ENCODE measurements around the gene GLIPR1. TPM values are rescaled to one million over a fixed set of nuclear protein-coding genes. Genes with fewer than 3 reads are reported as not detected.

Gene GLIPR1
- total RNA-seq, 3 donors from 2014 or later (not counting 1 experiment from before 2014, with no cell fraction given): 106 to 120 (median 115) TPM

- Mint-ChIP-seq H3K9me3 (no peaks in the 10 kb centered on the region), H3K4me1 (peaks cover 0 to 10% of the 10 kb centered on the region in 2 donors), H3K36me3 (peaks cover 7% of the 10 kb centered on the region), H3K27me3 (ENCODE audit: low read depth in 2 of 2) (no peaks in the 10 kb centered on the region), H3K4me3 (no peak overlapping the region), H3K27ac (no peak overlapping the region)
- intact Hi-C loops (cut with micrococcal nuclease): no loop called here
- TF ChIP-seq CTCF (IDR thresholded peaks at IDR 0.05): no peak
- Histone ChIP-seq H3K4me3 (ENCODE audit: low read length) (no peak overlapping the region), H3K9me3 (ENCODE audit: control insufficient read depth, insufficient read depth, low read length) (no peaks in the 10 kb centered on the region), H3K27me3 (ENCODE audit: control insufficient read depth, insufficient read depth, low read length) (no peaks in the 10 kb centered on the region), H3K27ac (ENCODE audit: low read length) (no peak overlapping the region), H3K36me3 (ENCODE audit: control insufficient read depth, insufficient read depth, low read length) (peaks cover 83% of the 10 kb centered on the region), H3K4me1 (ENCODE audit: control insufficient read depth, insufficient read depth, low read length) (no peaks in the 10 kb centered on the region)
- WGBS (ENCODE audit: insufficient coverage): 75% methylated on average over 1 of the region's 3 CpGs
- no peak for DNase-seq
- ATAC-seq: no peak
Measured at GRCh38 chr12:75503866-75504265, 23.3 kb downstream of the GLIPR1 start.

GRCh38 chr12:75505706-75506312, 25.3 kb downstream of the GLIPR1 start:
- peak; percentile 76 for TF ChIP-seq CTCF (IDR thresholded peaks at IDR 0.05)
- peaks cover 11 to 20% of the 10 kb centered on the region in 2 donors for H3K4me1 Mint-ChIP-seq
- intact Hi-C loops (cut with micrococcal nuclease): loop anchor here (1.0 kb wide), 2 partner anchors 69 to 172 kb away; partner anchors contain the start of gene GLIPR1L1
- no peaks in the 10 kb centered on the region for H3K9me3 Mint-ChIP-seq
- Histone ChIP-seq H3K27ac (ENCODE audit: low read length) (no peak overlapping the region), H3K36me3 (ENCODE audit: control insufficient read depth, insufficient read depth, low read length) (peaks cover 63% of the 10 kb centered on the region), H3K4me1 (ENCODE audit: control insufficient read depth, insufficient read depth, low read length) (no peaks in the 10 kb centered on the region), H3K27me3 (ENCODE audit: control insufficient read depth, insufficient read depth, low read length) (no peaks in the 10 kb centered on the region), H3K4me3 (ENCODE audit: low read length) (no peak overlapping the region), H3K9me3 (ENCODE audit: control insufficient read depth, insufficient read depth, low read length) (no peaks in the 10 kb centered on the region)
- WGBS (ENCODE audit: insufficient coverage): 71% methylated on average over 2 of the region's 2 CpGs
- no peaks in the 10 kb centered on the region for H3K27me3 Mint-ChIP-seq (ENCODE audit: low read depth in 2 of 2)
- H3K4me3 Mint-ChIP-seq: no peak overlapping the region
- peak overlapping the region; percentile 54 to 65 for H3K27ac Mint-ChIP-seq
- H3K36me3 Mint-ChIP-seq: peaks cover 7% of the 10 kb centered on the region
- DNase-seq (peak in 1 of 2 donors; percentile 61), ATAC-seq (peak; percentile 44 to 72 (median 58))

- no peaks in the 10 kb centered on the region for H3K27me3 ChIP-seq (ENCODE audit: control insufficient read depth, insufficient read depth, low read length)
- H3K36me3 ChIP-seq (ENCODE audit: control insufficient read depth, insufficient read depth, low read length): peaks cover 50% of the 10 kb centered on the region
- no peak for TF ChIP-seq CTCF (IDR thresholded peaks at IDR 0.05)
- intact Hi-C loops (cut with micrococcal nuclease): no loop called here
- Mint-ChIP-seq H3K27me3 (ENCODE audit: low read depth in 2 of 2) (no peaks in the 10 kb centered on the region), H3K27ac (peak overlapping the region in 1 of 2 donors; percentile 47), H3K4me1 (peaks cover 22 to 30% of the 10 kb centered on the region in 2 donors), H3K9me3 (no peaks in the 10 kb centered on the region), H3K4me3 (no peak overlapping the region), H3K36me3 (peaks cover 7% of the 10 kb centered on the region)
- H3K4me3 ChIP-seq (ENCODE audit: low read length): no peak overlapping the region
- ATAC-seq: no peak
- peaks cover 4% of the 10 kb centered on the region for H3K4me1 ChIP-seq (ENCODE audit: control insufficient read depth, insufficient read depth, low read length)
- DNase-seq: no peak
- no peak overlapping the region for H3K27ac ChIP-seq (ENCODE audit: low read length)
- H3K9me3 ChIP-seq (ENCODE audit: control insufficient read depth, insufficient read depth, low read length): no peaks in the 10 kb centered on the region
- no CpG with 5 or more reads among the region's 2 CpGs for WGBS (ENCODE audit: insufficient coverage)
Measured at GRCh38 chr12:75507086-75507485, 26.5 kb downstream of the GLIPR1 start.

DNA sequence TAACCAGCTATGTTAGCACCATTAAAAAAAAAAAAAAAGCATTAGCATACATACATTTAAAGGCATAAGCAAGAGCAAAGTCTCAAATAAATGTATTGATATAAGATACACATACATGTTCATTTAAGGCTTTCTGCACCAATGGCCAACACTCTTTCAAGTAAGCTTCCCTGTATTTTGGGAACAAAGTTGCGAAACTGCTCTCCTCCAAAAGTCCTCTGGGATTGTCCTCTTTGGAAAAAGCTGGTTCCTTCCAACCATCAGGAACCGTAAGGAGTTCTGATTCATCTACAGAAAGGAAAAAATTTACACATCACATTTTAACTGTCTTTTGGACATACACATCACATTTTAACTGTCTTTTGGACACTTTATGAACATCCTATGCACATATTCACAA, 27.6 kb downstream of the GLIPR1 start:
- Mint-ChIP-seq H3K27me3 (ENCODE audit: low read depth in 2 of 2) (no peaks in the 10 kb centered on the region), H3K9me3 (no peaks in the 10 kb centered on the region), H3K4me3 (no peak overlapping the region), H3K27ac (no peak overlapping the region), H3K36me3 (peaks cover 7% of the 10 kb centered on the region), H3K4me1 (peaks cover 22 to 30% of the 10 kb centered on the region in 2 donors)
- Histone ChIP-seq H3K27me3 (ENCODE audit: control insufficient read depth, insufficient read depth, low read length) (no peaks in the 10 kb centered on the region), H3K4me1 (ENCODE audit: control insufficient read depth, insufficient read depth, low read length) (peaks cover 4% of the 10 kb centered on the region), H3K9me3 (ENCODE audit: control insufficient read depth, insufficient read depth, low read length) (no peaks in the 10 kb centered on the region), H3K27ac (ENCODE audit: low read length) (no peak overlapping the region), H3K4me3 (ENCODE audit: low read length) (no peak overlapping the region), H3K36me3 (ENCODE audit: control insufficient read depth, insufficient read depth, low read length) (peaks cover 40% of the 10 kb centered on the region)
- no peak for DNase-seq
- intact Hi-C loops (cut with micrococcal nuclease): no loop called here
- WGBS (ENCODE audit: insufficient coverage): 93% methylated on average over 2 of the region's 2 CpGs
- no peak for ATAC-seq
- TF ChIP-seq CTCF (IDR thresholded peaks at IDR 0.05): no peak

Measured in natural killer cell (primary cell).